ENCODE data around the gene CAMK1D.

DNA sequence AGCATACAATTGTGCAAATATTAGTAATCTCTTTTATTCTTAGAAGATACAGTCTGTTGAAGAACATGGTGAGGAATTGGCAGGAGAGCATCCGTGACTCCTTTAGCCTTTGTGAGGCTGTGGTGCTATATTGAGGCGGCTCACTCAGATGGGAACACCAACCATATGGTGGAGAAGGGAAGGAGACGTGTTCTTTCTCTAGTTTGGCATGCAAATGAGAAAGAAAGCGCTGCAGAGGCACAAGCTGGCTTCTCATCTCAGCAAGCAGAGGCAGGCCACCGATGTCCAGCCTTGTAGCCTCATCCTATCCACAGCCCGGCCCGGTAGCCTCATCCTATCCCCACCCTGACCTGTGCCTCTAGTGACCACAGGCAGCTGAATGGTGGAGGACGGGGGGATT, 288.3 kb downstream of the CAMK1D start:
- TF ChIP-seq, protein P1, sequence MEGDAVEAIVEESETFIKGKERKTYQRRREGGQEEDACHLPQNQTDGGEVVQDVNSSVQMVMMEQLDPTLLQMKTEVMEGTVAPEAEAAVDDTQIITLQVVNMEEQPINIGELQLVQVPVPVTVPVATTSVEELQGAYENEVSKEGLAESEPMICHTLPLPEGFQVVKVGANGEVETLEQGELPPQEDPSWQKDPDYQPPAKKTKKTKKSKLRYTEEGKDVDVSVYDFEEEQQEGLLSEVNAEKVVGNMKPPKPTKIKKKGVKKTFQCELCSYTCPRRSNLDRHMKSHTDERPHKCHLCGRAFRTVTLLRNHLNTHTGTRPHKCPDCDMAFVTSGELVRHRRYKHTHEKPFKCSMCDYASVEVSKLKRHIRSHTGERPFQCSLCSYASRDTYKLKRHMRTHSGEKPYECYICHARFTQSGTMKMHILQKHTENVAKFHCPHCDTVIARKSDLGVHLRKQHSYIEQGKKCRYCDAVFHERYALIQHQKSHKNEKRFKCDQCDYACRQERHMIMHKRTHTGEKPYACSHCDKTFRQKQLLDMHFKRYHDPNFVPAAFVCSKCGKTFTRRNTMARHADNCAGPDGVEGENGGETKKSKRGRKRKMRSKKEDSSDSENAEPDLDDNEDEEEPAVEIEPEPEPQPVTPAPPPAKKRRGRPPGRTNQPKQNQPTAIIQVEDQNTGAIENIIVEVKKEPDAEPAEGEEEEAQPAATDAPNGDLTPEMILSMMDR (conservative IDR thresholded peaks at IDR 0.05; ENCODE audit: low read depth, low read length): no peak
- TF ChIP-seq FOS (IDR thresholded peaks at IDR 0.05; ENCODE audit: low read depth, low read length) (no peak), RAD21 (IDR thresholded peaks at IDR 0.05; ENCODE audit: low read length) (no peak), SMC3 (IDR thresholded peaks at IDR 0.05; ENCODE audit: low read depth, low read length) (no peak), MAFK (IDR thresholded peaks at IDR 0.05; ENCODE audit: low read depth, low read length) (no peak), BHLHE40 (IDR thresholded peaks at IDR 0.05; ENCODE audit: low read depth, low read length) (no peak), POLR2A (IDR thresholded peaks at IDR 0.05; ENCODE audit: low read depth, low read length) (no peak), MXI1 (IDR thresholded peaks at IDR 0.05; ENCODE audit: borderline replicate concordance, low read depth, low read length) (no peak), RFX5 (IDR thresholded peaks at IDR 0.05; ENCODE audit: low read depth, low read length) (no peak), NFE2L2 (IDR thresholded peaks at IDR 0.05; ENCODE audit: low read depth, low read length) (no peak), CEBPB (IDR thresholded peaks at IDR 0.05; ENCODE audit: low read depth, low read length) (no peak)
- TF ChIP-seq, protein P2, sequence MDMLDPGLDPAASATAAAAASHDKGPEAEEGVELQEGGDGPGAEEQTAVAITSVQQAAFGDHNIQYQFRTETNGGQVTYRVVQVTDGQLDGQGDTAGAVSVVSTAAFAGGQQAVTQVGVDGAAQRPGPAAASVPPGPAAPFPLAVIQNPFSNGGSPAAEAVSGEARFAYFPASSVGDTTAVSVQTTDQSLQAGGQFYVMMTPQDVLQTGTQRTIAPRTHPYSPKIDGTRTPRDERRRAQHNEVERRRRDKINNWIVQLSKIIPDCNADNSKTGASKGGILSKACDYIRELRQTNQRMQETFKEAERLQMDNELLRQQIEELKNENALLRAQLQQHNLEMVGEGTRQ (IDR thresholded peaks at IDR 0.05; ENCODE audit: low read depth, low read length): no peak
- TF ChIP-seq, protein P3, sequence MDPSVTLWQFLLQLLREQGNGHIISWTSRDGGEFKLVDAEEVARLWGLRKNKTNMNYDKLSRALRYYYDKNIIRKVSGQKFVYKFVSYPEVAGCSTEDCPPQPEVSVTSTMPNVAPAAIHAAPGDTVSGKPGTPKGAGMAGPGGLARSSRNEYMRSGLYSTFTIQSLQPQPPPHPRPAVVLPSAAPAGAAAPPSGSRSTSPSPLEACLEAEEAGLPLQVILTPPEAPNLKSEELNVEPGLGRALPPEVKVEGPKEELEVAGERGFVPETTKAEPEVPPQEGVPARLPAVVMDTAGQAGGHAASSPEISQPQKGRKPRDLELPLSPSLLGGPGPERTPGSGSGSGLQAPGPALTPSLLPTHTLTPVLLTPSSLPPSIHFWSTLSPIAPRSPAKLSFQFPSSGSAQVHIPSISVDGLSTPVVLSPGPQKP (IDR thresholded peaks at IDR 0.05; ENCODE audit: borderline replicate concordance, low read depth, low read length): no peak

Data from IMR-90 (cell line).